ENCODE data around the gene GTF3C2. TPM values are rescaled to one million over a fixed set of nuclear protein-coding genes. Genes with fewer than 3 reads are reported as not detected.

GTF3C2 gene
- total and polyA plus RNA-seq, 4 donors = 9.7 to 20.6 (median 14.7) TPM

- TF ChIP-seq FOXA2 (IDR thresholded peaks at IDR 0.05) (no peak), HNF4G (IDR thresholded peaks at IDR 0.05) (no peak), REST (IDR thresholded peaks at IDR 0.05) (no peak), TAF1 (conservative IDR thresholded peaks at IDR 0.05) (no peak)
- no peak overlapping the region for H3K4me3 ChIP-seq (ENCODE audit: low read depth in 1 of 3, low read length in 3 of 3)
- no peaks in the 10 kb centered on the region for H3K9me3 ChIP-seq (ENCODE audit: control insufficient read depth in 4 of 4, low read length in 3 of 4)
- DNase-seq (ENCODE audit: low spot score) = no peak
- no peak overlapping the region for H3K9ac ChIP-seq (ENCODE audit: low read depth in 1 of 2, low read length in 2 of 2)
- no peak overlapping the region for H3K27ac ChIP-seq (ENCODE audit: low read depth in 1 of 2, low read length in 2 of 2)
- WGBS = 98% methylated on average over 2 of the region's 2 CpGs
- peaks cover 0 to 2% (median 0%) of the 10 kb centered on the region in 4 donors for H3K36me3 ChIP-seq (ENCODE audit: control insufficient read depth in 4 of 4, insufficient read depth in 3 of 4, low read depth in 1 of 4, low read length in 3 of 4)
- H3K27me3 ChIP-seq (ENCODE audit: control insufficient read depth in 4 of 4, insufficient read depth in 4 of 4, low read length in 3 of 4) = no peaks in the 10 kb centered on the region
- no peaks in the 10 kb centered on the region for H3K4me1 ChIP-seq (ENCODE audit: control insufficient read depth in 4 of 4, insufficient read depth in 4 of 4, low read length in 3 of 4)
These were observed 44.0 kb upstream of the GTF3C2 start for GRCh38 chr2:27400348-27401135.

GRCh38 chr2:27398962-27399361 lies 42.4 kb upstream of the GTF3C2 start:
- H3K9me3 ChIP-seq (ENCODE audit: control insufficient read depth in 4 of 4, low read length in 3 of 4) = no peaks in the 10 kb centered on the region
- H3K27ac ChIP-seq (ENCODE audit: low read depth in 1 of 2, low read length in 2 of 2) = no peak overlapping the region
- no peak overlapping the region for H3K9ac ChIP-seq (ENCODE audit: low read depth in 1 of 2, low read length in 2 of 2)
- WGBS = 98% methylated on average over 5 of the region's 5 CpGs
- DNase-seq (ENCODE audit: low spot score) = no peak
- H3K36me3 ChIP-seq (ENCODE audit: control insufficient read depth in 4 of 4, insufficient read depth in 3 of 4, low read depth in 1 of 4, low read length in 3 of 4) = no peaks in the 10 kb centered on the region
- H3K4me1 ChIP-seq (ENCODE audit: control insufficient read depth in 4 of 4, insufficient read depth in 4 of 4, low read length in 3 of 4) = no peaks in the 10 kb centered on the region
- TF ChIP-seq GABPA (IDR thresholded peaks at IDR 0.05 in 1 of 2, conservative IDR thresholded peaks at IDR 0.05 in 1 of 2) = no peak
- TF ChIP-seq EGR1 (IDR thresholded peaks at IDR 0.05; ENCODE audit: low read depth in 2 of 2) = no peak
- TF ChIP-seq ZBTB33 (IDR thresholded peaks at IDR 0.05) = no peak
- TF ChIP-seq RXRA (IDR thresholded peaks at IDR 0.05) = no peak
- no peak for TF ChIP-seq FOXA2 (IDR thresholded peaks at IDR 0.05)
- no peak for TF ChIP-seq FOXA1 (IDR thresholded peaks at IDR 0.05)
- no peaks in the 10 kb centered on the region for H3K27me3 ChIP-seq (ENCODE audit: control insufficient read depth in 4 of 4, insufficient read depth in 4 of 4, low read length in 3 of 4)
- no peak overlapping the region for H3K4me3 ChIP-seq (ENCODE audit: low read depth in 1 of 3, low read length in 3 of 3)

- H3K36me3 ChIP-seq (ENCODE audit: control insufficient read depth in 4 of 4, insufficient read depth in 3 of 4, low read depth in 1 of 4, low read length in 3 of 4) = peaks cover 0 to 7% (median 2%) of the 10 kb centered on the region in 4 donors
- WGBS = 98% methylated on average over 33 of the region's 33 CpGs
- H3K27me3 ChIP-seq (ENCODE audit: control insufficient read depth in 4 of 4, insufficient read depth in 4 of 4, low read length in 3 of 4) = no peaks in the 10 kb centered on the region
- no peak overlapping the region for H3K4me3 ChIP-seq (ENCODE audit: low read depth in 1 of 3, low read length in 3 of 3)
- no peak overlapping the region for H3K9ac ChIP-seq (ENCODE audit: low read depth in 1 of 2, low read length in 2 of 2)
- H3K4me1 ChIP-seq (ENCODE audit: control insufficient read depth in 4 of 4, insufficient read depth in 4 of 4, low read length in 3 of 4) = no peaks in the 10 kb centered on the region
- no peak for DNase-seq (ENCODE audit: low spot score)
- H3K27ac ChIP-seq (ENCODE audit: low read depth in 1 of 2, low read length in 2 of 2) = no peak overlapping the region
- H3K9me3 ChIP-seq (ENCODE audit: control insufficient read depth in 4 of 4, low read length in 3 of 4) = no peaks in the 10 kb centered on the region
- TF ChIP-seq REST (IDR thresholded peaks at IDR 0.05) (no peak), MAX (IDR thresholded peaks at IDR 0.05) (no peak), CTCF (IDR thresholded peaks at IDR 0.05; ENCODE audit: low read depth, low read length, missing input control) (no peak), ATF3 (IDR thresholded peaks at IDR 0.05) (no peak), FOXA2 (IDR thresholded peaks at IDR 0.05) (no peak), JUND (IDR thresholded peaks at IDR 0.05) (no peak), TAF1 (conservative IDR thresholded peaks at IDR 0.05) (no peak), SP1 (IDR thresholded peaks at IDR 0.05) (no peak), RAD21 (IDR thresholded peaks at IDR 0.05) (no peak), EGR1 (IDR thresholded peaks at IDR 0.05; ENCODE audit: low read depth in 2 of 2) (no peak), FOXA1 (IDR thresholded peaks at IDR 0.05) (no peak)
These were observed 36.7 kb upstream of the GTF3C2 start for GRCh38 chr2:27393225-27393624.

Measured in liver (tissue), 9 donors.